K562 treated with DMSO at 1 percent for 48 hours (cell line): ENCODE results near the gene LIMS4. TPM values are rescaled to one million over a fixed set of nuclear protein-coding genes. Genes with fewer than 3 reads are reported as not detected.

ENCODE experiments used
- total RNA-seq: library from RNA; unstranded; fragments of 300-600 nt; gene quantifications from 2 replicates; pipeline ENCODE4 v1.2.3, GENCODE V29; 2022; ENCODE audit warnings: low replicate concordance; ENCODE audit errors: extremely low read depth

LIMS4 gene
- total RNA-seq, result not detected in 2 replicates

GRCh38 chr2:110472171-110473058 is at the start of gene LIMS4:
Gene LIMS4 (minus strand): TSS chr2:110472816. CDS start chr2:110472778, 38 bp downstream.

Other genes with a start within 250 kb of the LIMS4 start
- not detected in 2 replicates for gene RGPD6, start 104.4 kb upstream of the LIMS4 start, total RNA-seq
- not detected in 2 replicates for gene BUB1, start 205.2 kb upstream of the LIMS4 start, total RNA-seq